SK-N-SH treated with all-trans-retinoic acid at 6 μM for 48 hours (cell line): ENCODE measurements around the gene MATK.

ENCODE experiments used
- ATAC-seq: fragments of 200-7000 bp; cut with Tn5 transposase; 3 replicates; pipeline ENCODE4 v1.9.1; 2020; ENCODE audit warnings: mild to moderate bottlenecking, moderate library complexity
- ARNTL ChIP-seq: fragments of 450-650 bp; formaldehyde crosslinking; IDR thresholded peaks from 2 replicates; pipeline ENCODE4 v1.5.0; 2020; ENCODE audit warnings: low read depth, mild to moderate bottlenecking, moderate library complexity, borderline replicate concordance
- BACH2 ChIP-seq: fragments of 250-450 bp; sonication (Bioruptor Pico); IDR thresholded peaks from 2 replicates; pipeline ENCODE4 v1.9.0; 2021; ENCODE audit warnings: mild to moderate bottlenecking, borderline replicate concordance
- CREB5 ChIP-seq: fragments of 250-450 bp; sonication (Bioruptor Pico); IDR thresholded peaks from 2 replicates; pipeline ENCODE4 v1.5.1; 2020; ENCODE audit warnings: low read depth, mild to moderate bottlenecking, moderate library complexity
- CSDC2 ChIP-seq: fragments of 250-450 bp; sonication (Bioruptor Pico); IDR thresholded peaks from 2 replicates; pipeline ENCODE4 v1.5.0; 2020; ENCODE audit warnings: mild to moderate bottlenecking, moderate library complexity
- CSRNP3 ChIP-seq: fragments of 250-450 bp; sonication (Bioruptor Pico); IDR thresholded peaks from 2 replicates; pipeline ENCODE4 v1.5.1; 2021; ENCODE audit warnings: mild to moderate bottlenecking, moderate library complexity
- ESRRG ChIP-seq: fragments of 250-450 bp; sonication (Bioruptor Pico); IDR thresholded peaks from 2 replicates; pipeline ENCODE4 v1.6.1; 2021; ENCODE audit warnings: mild to moderate bottlenecking
- GLIS3 ChIP-seq: fragments of 250-450 bp; sonication (Bioruptor Pico); IDR thresholded peaks from 2 replicates; pipeline ENCODE4 v1.5.0; 2020; ENCODE audit warnings: mild to moderate bottlenecking, moderate library complexity
- ISL1 ChIP-seq: fragments of 250-450 bp; sonication (Bioruptor Pico); IDR thresholded peaks from 2 replicates; pipeline ENCODE4 v2.1.2; 2022; ENCODE audit warnings: mild to moderate bottlenecking, moderate library complexity
- OSR1 ChIP-seq: fragments of 250-450 bp; sonication (Bioruptor Pico); IDR thresholded peaks from 2 replicates; pipeline ENCODE4 v1.8.0; 2022; ENCODE audit warnings: moderate library complexity, mild to moderate bottlenecking, inconsistent platforms
- PATZ1 ChIP-seq: fragments of 250-450 bp; sonication (Bioruptor Pico); IDR thresholded peaks from 2 replicates; pipeline ENCODE4 v1.8.0; 2020; ENCODE audit warnings: mild to moderate bottlenecking, moderate library complexity, borderline replicate concordance
- PPARA ChIP-seq: fragments of 250-450 bp; sonication (Bioruptor Pico); IDR thresholded peaks from 2 replicates; pipeline ENCODE4 v1.5.0; 2020; ENCODE audit warnings: mild to moderate bottlenecking, borderline replicate concordance
- RARB ChIP-seq: fragments of 250-450 bp; sonication (Bioruptor Pico); IDR thresholded peaks from 2 replicates; pipeline ENCODE4 v1.8.0; 2021; ENCODE audit warnings: mild to moderate bottlenecking, moderate library complexity
- SNAI2 ChIP-seq: fragments of 250-450 bp; sonication (Bioruptor Pico); IDR thresholded peaks from 2 replicates; pipeline ENCODE4 v1.5.0; 2020; ENCODE audit warnings: mild to moderate bottlenecking, moderate library complexity
- TCF4 ChIP-seq: fragments of 250-450 bp; sonication (Bioruptor Pico); IDR thresholded peaks from 2 replicates; pipeline ENCODE4 v1.8.0; 2021; ENCODE audit warnings: mild to moderate bottlenecking, moderate library complexity, borderline replicate concordance
- TOX ChIP-seq: fragments of 250-450 bp; sonication (Bioruptor Pico); IDR thresholded peaks from 2 replicates; pipeline ENCODE4 v1.8.0; 2021; ENCODE audit warnings: mild to moderate bottlenecking, moderate library complexity, borderline replicate concordance
- TSHZ2 ChIP-seq: fragments of 250-450 bp; sonication (Bioruptor Pico); IDR thresholded peaks from 2 replicates; pipeline ENCODE4 v1.5.0; 2020; ENCODE audit warnings: mild to moderate bottlenecking, moderate library complexity
- ZC3H10 ChIP-seq: fragments of 250-450 bp; sonication (Bioruptor Pico); IDR thresholded peaks from 2 replicates; pipeline ENCODE4 v1.5.1; 2021; ENCODE audit warnings: mild to moderate bottlenecking, moderate library complexity
- ZFP3 ChIP-seq: fragments of 250-450 bp; sonication (Bioruptor Pico); IDR thresholded peaks from 2 replicates; pipeline ENCODE4 v1.5.0; 2020; ENCODE audit warnings: mild to moderate bottlenecking, moderate library complexity
- ZFP30 ChIP-seq: fragments of 450-650 bp; formaldehyde crosslinking; IDR thresholded peaks from 2 replicates; pipeline ENCODE4 v1.5.0; 2022; ENCODE audit warnings: mild to moderate bottlenecking, moderate library complexity
- ZNF565 ChIP-seq: fragments of 450-650 bp; formaldehyde crosslinking; conservative IDR thresholded peaks from 2 replicates; pipeline ENCODE4 v1.5.0; 2020; ENCODE audit warnings: low read depth, mild to moderate bottlenecking, moderate library complexity
- ZNF70 ChIP-seq: fragments of 450-650 bp; formaldehyde crosslinking; IDR thresholded peaks from 2 replicates; pipeline ENCODE4 v1.5.0; 2020; ENCODE audit warnings: mild to moderate bottlenecking, moderate library complexity

The MATK gene

GRCh38 chr19:3775831-3776230 is 10.3 kb downstream of the MATK start:
- TF ChIP-seq OSR1 (CRISPR knock-in tag) (no peak), ESRRG (CRISPR knock-in tag) (no peak)
- TF ChIP-seq, all 23 proteins: peak for 0
- no peak for ATAC-seq

- ATAC-seq, result no peak
- TF ChIP-seq CSRNP3 (CRISPR knock-in tag) (no peak), ISL1 (no peak), ZFP30 (no peak), PPARA (CRISPR knock-in tag) (no peak), TSHZ2 (no peak), ARNTL (CRISPR knock-in tag) (no peak), ZNF565 (no peak), GLIS3 (no peak), TCF4 (CRISPR knock-in tag) (no peak), TOX (CRISPR knock-in tag) (no peak), BACH2 (CRISPR knock-in tag) (no peak), PATZ1 (CRISPR knock-in tag) (no peak), RARB (CRISPR knock-in tag) (no peak)
- TF ChIP-seq, all 23 proteins: peak for 0
Measured at GRCh38 chr19:3775374-3775711, 10.8 kb downstream of the MATK start.

GRCh38 chr19:3774621-3775373 is 11.4 kb downstream of the MATK start:
- no peak for ATAC-seq
- TF ChIP-seq ARNTL (CRISPR knock-in tag), result no peak
- TF ChIP-seq CSDC2, result no peak
- no peak for TF ChIP-seq SNAI2 (CRISPR knock-in tag)
- no peak for TF ChIP-seq ZNF70 (CRISPR knock-in tag)
- no peak for TF ChIP-seq CREB5 (CRISPR knock-in tag)
- TF ChIP-seq ZFP30, result no peak
- TF ChIP-seq OSR1 (CRISPR knock-in tag), result no peak
- no peak for TF ChIP-seq PATZ1 (CRISPR knock-in tag)
- TF ChIP-seq RARB (CRISPR knock-in tag), result no peak
- no peak for TF ChIP-seq TOX (CRISPR knock-in tag)
- TF ChIP-seq CSRNP3 (CRISPR knock-in tag), result no peak
- TF ChIP-seq TSHZ2, result no peak
- TF ChIP-seq ZNF565, result no peak
- no peak for TF ChIP-seq ZC3H10
- no peak for TF ChIP-seq ZFP3 (CRISPR knock-in tag)
